T47D (cell line): ENCODE results near the gene DHRS11.
A peak's percentile ranks its signal among the peaks of the same experiment; 100 is the strongest.
"Not testable (repeated sequence)": the region's sequence is repeated elsewhere in the genome, so short reads cannot be mapped to it uniquely, and the experiment has no call there.

ENCODE experiments used
- DNase-seq, 2 experiments: peaks; one replicate each; pipeline versions ENCODE4 v3.0.0 to v3.0.0-alpha.2; 2011 to 2012; ENCODE audit warnings: low read depth in 1 of 2, low spot score in 1 of 2
- JUND ChIP-seq: IDR thresholded peaks from 2 replicates; pipeline ENCODE4 v1.6.1; 2012; ENCODE audit warnings: low read depth
- in situ Hi-C: cut with HindIII; loops from 2 replicates; pipeline ENCODE4 v1.10.0; 2016; ENCODE audit warnings: low sequenced_read_pairs, low pct_unique_long_range_greater_than_20kb

The DHRS11 gene

DNA sequence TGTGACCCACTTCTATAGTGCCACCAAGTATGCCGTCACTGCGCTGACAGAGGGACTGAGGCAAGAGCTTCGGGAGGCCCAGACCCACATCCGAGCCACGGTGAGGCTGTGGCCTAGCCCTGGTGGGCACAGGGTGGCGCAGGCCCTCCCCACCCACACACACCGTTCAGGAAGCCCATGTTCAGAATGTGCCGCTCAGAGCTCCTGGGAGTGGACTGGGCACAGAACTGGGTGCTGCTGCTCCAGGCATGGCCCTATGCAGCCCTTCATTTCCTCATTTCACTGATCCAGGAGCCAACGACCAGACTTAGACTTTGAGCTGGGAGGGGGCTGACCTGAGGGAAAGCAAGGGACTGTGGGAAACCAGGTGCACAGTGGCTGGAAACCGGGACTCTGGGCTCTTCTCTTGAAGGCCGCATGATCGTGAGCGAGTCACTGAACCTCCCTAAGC lies 7.3 kb downstream of the DHRS11 start:
- no peak for TF ChIP-seq JUND
- in situ Hi-C loops = no loop called here
- DNase-seq = no peak

DNA sequence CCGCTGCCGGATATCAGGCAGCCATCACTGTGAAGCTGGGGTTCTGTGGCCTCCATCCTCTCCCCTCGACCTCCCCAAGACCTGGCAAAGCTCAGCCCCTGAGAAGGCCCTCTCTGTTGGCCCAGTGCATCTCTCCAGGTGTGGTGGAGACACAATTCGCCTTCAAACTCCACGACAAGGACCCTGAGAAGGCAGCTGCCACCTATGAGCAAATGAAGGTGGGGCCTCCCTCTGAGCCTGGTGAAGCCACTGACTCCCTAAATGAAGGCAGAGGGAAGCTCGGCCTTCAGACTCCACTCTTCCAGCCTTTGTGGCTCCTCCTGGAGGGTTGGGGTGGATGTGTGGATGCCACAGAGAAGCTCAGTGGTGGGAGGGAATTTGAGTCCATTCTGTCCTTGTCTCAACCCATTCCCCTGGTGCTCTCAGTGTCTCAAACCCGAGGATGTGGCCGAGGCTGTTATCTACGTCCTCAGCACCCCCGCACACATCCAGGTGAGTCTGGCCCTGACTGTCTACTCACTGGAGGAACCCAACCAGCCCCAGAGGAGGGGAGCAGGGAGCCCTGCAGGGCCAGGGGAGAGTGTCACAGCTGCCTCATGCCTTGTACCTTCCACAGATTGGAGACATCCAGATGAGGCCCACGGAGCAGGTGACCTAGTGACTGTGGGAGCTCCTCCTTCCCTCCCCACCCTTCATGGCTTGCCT lies 8.0 kb downstream of the DHRS11 start:
- DNase-seq = no peak
- in situ Hi-C loops = no loop called here
- no peak for TF ChIP-seq JUND

DNA sequence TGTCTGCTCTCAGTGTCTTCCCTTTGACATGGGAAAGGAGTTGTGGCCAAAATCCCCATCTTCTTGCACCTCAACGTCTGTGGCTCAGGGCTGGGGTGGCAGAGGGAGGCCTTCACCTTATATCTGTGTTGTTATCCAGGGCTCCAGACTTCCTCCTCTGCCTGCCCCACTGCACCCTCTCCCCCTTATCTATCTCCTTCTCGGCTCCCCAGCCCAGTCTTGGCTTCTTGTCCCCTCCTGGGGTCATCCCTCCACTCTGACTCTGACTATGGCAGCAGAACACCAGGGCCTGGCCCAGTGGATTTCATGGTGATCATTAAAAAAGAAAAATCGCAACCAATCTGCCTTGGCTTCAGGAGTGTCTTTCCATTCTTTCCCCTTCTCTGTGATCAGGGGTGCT lies 8.8 kb downstream of the DHRS11 start:
- TF ChIP-seq JUND = no peak
- no peak for DNase-seq
- in situ Hi-C loops = no loop called here

GRCh38 chr17:36600936-36601302 lies 9.2 kb downstream of the DHRS11 start:
- no peak for TF ChIP-seq JUND
- in situ Hi-C loops = no loop called here
- DNase-seq = peak in 1 of 2 experiments; percentile 15

GRCh38 chr17:36601303-36602029 lies 9.8 kb downstream of the DHRS11 start, which contains the start of gene MRM1:
Gene MRM1, plus strand, starts transcription at chr17:36601583. Its CDS starts 228 bp downstream, at chr17:36601811.
- in situ Hi-C loops = no loop called here
- peak; percentile 84 to 94 for DNase-seq
- TF ChIP-seq JUND = no peak

DNA sequence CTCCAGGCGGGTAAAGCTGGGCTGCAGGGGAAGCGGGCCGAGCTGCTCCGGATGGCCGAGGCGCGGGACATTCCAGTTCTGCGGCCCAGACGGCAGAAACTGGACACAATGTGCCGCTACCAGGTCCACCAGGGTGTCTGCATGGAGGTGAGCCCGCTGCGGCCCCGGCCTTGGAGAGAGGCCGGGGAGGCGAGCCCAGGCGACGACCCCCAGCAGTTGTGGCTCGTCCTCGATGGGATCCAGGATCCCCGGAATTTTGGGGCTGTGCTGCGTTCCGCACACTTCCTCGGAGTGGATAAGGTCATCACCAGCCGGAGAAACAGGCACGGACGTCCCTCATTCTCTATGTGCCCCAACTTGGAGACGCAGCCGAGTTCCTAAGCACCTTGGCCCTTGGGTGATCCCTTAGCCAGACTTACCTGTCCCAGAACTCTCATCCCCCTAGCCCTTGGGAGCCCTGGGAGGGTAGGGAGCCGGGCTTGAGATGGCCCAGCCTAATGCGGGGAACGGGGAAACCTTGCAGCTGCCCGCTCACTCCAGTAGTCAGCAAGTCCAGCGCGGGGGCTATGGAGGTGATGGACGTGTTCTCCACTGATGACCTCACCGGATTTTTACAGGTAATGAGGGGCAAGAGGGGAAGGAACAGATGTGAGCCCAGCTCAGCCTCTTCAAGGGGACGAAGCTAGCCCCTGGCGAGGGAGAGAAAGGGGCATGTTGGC lies 10.5 kb downstream of the DHRS11 start:
- no peak for TF ChIP-seq JUND
- in situ Hi-C loops = no loop called here
- DNase-seq = peak in 1 of 2 experiments; percentile 30

GRCh38 chr17:36602924-36603384 lies 11.3 kb downstream of the DHRS11 start:
- no peak for TF ChIP-seq JUND
- peak in 1 of 2 experiments; percentile 71 for DNase-seq
- in situ Hi-C loops = no loop called here

- in situ Hi-C loops, DNase-seq: not testable (repeated sequence)
Observed at GRCh38 chr17:36605028-36605427, 13.3 kb downstream of the DHRS11 start.

DNA sequence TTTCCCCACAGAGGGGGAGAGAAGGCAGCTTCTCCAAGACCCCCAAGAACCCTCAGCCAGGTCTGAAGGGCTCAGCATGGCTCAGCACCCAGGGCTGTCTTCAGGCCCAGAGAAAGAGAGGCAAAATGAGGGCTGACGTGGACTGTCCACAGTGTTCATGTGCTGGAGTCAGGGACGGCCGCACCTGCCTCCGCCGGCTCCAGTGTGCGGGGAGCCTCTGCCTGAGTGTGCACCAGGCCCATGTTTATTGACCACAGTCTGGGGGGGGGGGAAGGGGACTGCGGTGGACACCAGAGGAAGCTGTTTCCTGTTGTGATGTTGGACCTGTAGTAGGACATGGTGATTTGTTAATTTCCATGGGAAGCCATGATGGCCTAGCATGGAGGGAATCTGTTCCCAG lies 16.6 kb downstream of the DHRS11 start:
- in situ Hi-C loops = no loop called here
- DNase-seq = no peak
- no peak for TF ChIP-seq JUND

DNA sequence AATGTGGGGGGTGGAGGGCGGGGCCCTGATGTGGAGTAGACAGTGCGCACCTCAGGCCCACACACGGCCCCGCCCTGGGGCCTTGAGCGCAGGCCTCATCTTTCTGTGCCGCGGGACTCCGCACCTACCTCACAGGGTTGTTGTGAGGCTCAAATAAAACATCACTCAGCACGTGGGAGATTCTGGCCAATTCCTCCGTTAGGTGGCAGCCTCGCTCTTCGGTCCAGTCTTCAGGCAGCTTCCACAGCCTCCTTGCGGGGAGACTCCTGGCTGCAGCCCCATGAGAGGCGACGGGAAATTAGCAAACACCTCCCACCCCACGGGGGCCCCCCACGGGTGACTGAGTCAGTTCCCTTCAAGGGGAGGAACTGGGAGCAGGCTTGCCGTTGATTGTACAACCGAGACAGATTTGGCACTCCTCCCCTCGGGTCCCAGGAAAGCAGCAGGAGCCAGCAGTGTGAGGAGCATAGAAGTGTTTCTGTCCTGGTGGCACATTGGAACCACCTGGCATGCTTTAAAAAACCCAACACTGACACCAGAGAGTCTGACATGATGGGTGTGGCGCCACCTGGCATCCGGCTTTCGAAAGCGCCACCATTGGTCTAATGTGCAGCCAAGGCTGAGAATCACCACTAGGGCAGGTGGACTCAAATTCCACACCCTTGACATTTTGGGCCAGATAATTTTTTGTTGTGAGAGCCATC lies 17.3 kb downstream of the DHRS11 start:
- in situ Hi-C loops = no loop called here
- TF ChIP-seq JUND = no peak
- peak in 1 of 2 experiments; percentile 73 for DNase-seq

GRCh38 chr17:36609498-36609862 lies 17.8 kb downstream of the DHRS11 start:
- no peak for TF ChIP-seq JUND
- in situ Hi-C loops = no loop called here

DNA sequence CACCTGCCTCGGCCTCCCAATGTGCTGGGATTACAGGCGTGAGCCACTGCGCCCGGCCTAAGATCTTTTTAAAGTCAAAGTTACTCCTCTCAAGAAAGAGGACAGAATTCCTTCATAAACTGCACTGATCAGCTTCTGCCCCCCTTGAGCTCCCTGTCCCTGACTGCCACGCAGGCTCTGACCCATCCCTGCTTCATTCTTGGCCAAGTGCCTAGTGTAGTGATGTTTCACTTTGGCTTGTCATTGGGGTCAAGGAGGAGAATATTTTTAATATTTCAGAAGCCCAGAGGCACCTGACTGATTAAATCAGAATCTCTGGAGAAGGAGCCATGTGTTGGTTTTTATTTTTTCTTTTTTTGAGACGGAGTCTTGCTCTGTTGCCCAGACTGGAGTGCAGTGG lies 18.8 kb downstream of the DHRS11 start:
- in situ Hi-C loops = no loop called here

More at GRCh38 chr17:36609498-36609862, 17.8 kb downstream of the DHRS11 start:
- no peak for DNase-seq

More for the DNA sequence above, 18.8 kb downstream of the DHRS11 start:
- TF ChIP-seq JUND = no peak
- DNase-seq = no peak
